ENCODE results near the gene KRT24.

GRCh38 chr17:40724656-40725055 lies 21.1 kb upstream of the KRT24 start:
- TF ChIP-seq CTCF (IDR thresholded peaks at IDR 0.05 in 4 of 5, conservative IDR thresholded peaks at IDR 0.05 in 1 of 5) (no peak), POLR2A (IDR thresholded peaks at IDR 0.05) (no peak)
